ENCODE measurements around the gene CACNA2D2.

CACNA2D2 gene

DNA sequence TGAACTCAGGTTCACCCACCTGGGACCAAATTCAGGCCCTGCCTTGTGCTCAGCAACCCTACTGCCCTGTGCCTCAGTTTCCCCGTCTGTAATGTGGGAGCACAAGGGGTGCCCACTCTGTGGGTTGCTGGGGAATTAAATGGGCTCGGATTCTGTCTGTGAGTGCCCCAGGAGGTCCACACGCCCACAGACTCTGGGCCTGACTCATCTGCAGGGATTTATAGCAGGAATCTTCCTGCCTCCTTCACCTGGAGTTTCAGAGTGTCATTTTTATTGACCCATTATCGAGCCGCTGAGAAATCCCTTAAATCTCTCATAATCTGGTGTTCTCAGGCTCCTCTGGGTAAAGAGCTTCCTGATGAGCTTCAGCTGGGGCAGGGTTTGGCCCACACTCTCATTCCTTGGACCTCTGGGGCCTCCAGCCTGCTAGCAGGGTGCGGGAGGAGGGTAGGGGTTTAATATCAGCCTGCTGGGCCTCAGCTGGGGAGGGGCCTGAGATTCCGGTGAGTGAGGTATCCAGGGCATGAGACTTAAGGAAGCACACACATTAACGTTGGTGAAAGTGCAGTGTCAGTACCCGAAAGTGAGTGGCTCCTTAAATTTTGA, 47.7 kb upstream of the CACNA2D2 start:
- Histone ChIP-seq H3K9me2 (ENCODE audit: low read depth, low read length) (no peaks in the 10 kb centered on the region), H3K36me3 (ENCODE audit: insufficient read depth, low read length) (no peaks in the 10 kb centered on the region), H3K9me3 (ENCODE audit: low read length) (no peaks in the 10 kb centered on the region), H3K9ac (ENCODE audit: low read length) (no peak overlapping the region), H2AFZ (ENCODE audit: low read length) (no peak overlapping the region), H3K4me1 (ENCODE audit: insufficient read depth, low read length, severe bottlenecking) (no peaks in the 10 kb centered on the region), H3K27ac (ENCODE audit: low read depth, low read length, poor library complexity, severe bottlenecking) (no peak overlapping the region), H3F3A (ENCODE audit: insufficient read depth, low read length) (no peaks in the 10 kb centered on the region), H3K4me2 (ENCODE audit: low read length) (no peak overlapping the region), H3K79me2 (ENCODE audit: insufficient read depth, low read length) (no peaks in the 10 kb centered on the region), H4K20me1 (ENCODE audit: insufficient read depth, low read length) (no peaks in the 10 kb centered on the region), H3K4me3 (ENCODE audit: low read depth, low read length, poor library complexity, severe bottlenecking) (no peak overlapping the region), H3K27me3 (ENCODE audit: insufficient read depth, low read length) (peaks cover 4% of the 10 kb centered on the region; the same call in 1 of the 2 replicates)
- no peak for TF ChIP-seq EZH2 (IDR thresholded peaks at IDR 0.05; ENCODE audit: borderline replicate concordance, low read length)
- TF ChIP-seq, protein P1, sequence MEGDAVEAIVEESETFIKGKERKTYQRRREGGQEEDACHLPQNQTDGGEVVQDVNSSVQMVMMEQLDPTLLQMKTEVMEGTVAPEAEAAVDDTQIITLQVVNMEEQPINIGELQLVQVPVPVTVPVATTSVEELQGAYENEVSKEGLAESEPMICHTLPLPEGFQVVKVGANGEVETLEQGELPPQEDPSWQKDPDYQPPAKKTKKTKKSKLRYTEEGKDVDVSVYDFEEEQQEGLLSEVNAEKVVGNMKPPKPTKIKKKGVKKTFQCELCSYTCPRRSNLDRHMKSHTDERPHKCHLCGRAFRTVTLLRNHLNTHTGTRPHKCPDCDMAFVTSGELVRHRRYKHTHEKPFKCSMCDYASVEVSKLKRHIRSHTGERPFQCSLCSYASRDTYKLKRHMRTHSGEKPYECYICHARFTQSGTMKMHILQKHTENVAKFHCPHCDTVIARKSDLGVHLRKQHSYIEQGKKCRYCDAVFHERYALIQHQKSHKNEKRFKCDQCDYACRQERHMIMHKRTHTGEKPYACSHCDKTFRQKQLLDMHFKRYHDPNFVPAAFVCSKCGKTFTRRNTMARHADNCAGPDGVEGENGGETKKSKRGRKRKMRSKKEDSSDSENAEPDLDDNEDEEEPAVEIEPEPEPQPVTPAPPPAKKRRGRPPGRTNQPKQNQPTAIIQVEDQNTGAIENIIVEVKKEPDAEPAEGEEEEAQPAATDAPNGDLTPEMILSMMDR (IDR thresholded peaks at IDR 0.05; ENCODE audit: low read length) = no peak

DNA sequence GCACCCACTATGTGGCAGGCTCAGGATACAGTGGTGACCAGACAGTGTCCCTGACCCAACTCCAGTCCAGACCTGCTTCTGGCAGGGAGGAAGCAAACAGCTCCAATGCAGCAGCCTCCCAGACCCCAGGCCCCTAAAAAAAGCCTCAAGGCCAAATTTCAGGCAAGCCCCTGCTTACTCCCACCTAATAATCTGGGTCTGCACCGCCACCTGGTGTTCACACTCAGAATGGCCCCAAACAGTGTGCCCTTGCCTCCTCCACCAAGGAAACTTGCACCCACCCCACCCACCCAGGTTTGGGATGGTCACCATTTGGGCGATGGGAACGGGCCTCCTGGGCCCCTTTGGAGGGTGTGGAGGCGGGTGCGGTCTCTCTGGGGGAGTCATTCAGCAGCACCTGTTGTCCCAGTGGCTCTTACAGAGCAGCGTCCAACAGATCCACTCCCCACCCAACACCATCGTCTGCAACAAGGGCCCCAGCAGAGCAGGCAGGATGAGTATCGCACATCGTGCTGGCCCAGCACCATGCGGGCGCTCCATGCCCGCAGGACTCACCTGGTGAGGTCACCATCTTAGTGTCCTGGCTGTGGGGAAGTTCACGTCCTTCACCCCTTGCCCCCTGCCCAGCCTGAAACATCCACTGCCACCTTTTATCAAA, 46.8 kb upstream of the CACNA2D2 start:
- H3K9me2 ChIP-seq (ENCODE audit: low read depth, low read length) = no peaks in the 10 kb centered on the region
- no peaks in the 10 kb centered on the region for H3K9me3 ChIP-seq (ENCODE audit: low read length)
- no peaks in the 10 kb centered on the region for H4K20me1 ChIP-seq (ENCODE audit: insufficient read depth, low read length)
- H3K27me3 ChIP-seq (ENCODE audit: insufficient read depth, low read length) = peaks cover 4% of the 10 kb centered on the region; the same call in 1 of the 2 replicates
- no peak overlapping the region for H3K27ac ChIP-seq (ENCODE audit: low read depth, low read length, poor library complexity, severe bottlenecking)
- TF ChIP-seq, protein P1 (IDR thresholded peaks at IDR 0.05; ENCODE audit: low read length) = peak; percentile 52
- no peak for TF ChIP-seq EZH2 (IDR thresholded peaks at IDR 0.05; ENCODE audit: borderline replicate concordance, low read length)
- no peak overlapping the region for H3K4me3 ChIP-seq (ENCODE audit: low read depth, low read length, poor library complexity, severe bottlenecking)
- H3K9ac ChIP-seq (ENCODE audit: low read length) = no peak overlapping the region
- H3K4me2 ChIP-seq (ENCODE audit: low read length) = no peak overlapping the region
- no peaks in the 10 kb centered on the region for H3K4me1 ChIP-seq (ENCODE audit: insufficient read depth, low read length, severe bottlenecking)
- no peaks in the 10 kb centered on the region for H3K79me2 ChIP-seq (ENCODE audit: insufficient read depth, low read length)
- no peak overlapping the region for H2AFZ ChIP-seq (ENCODE audit: low read length)
- H3K36me3 ChIP-seq (ENCODE audit: insufficient read depth, low read length) = no peaks in the 10 kb centered on the region
- H3F3A ChIP-seq (ENCODE audit: insufficient read depth, low read length) = no peaks in the 10 kb centered on the region

DNA sequence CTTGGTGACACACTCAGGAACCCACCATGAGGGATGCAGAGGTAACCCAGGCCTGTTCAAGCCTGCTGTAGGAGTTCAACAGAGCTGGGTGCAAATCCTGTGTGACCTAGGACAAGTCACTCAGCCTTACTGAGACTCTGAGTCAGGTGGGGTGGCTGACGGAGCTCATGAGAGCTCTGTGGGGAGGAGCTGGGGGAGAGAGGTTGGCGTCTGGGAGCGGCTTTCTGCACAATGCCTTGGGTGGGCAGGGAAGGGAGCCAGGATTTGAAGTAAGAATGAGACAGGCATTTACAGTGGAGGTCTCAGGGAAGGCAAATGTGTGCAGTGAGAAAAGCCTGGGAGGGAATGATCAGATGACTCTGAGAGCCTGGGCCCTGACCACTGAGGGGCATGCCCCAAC, 45.8 kb upstream of the CACNA2D2 start:
- H3K9me2 ChIP-seq (ENCODE audit: low read depth, low read length) = no peaks in the 10 kb centered on the region
- no peaks in the 10 kb centered on the region for H4K20me1 ChIP-seq (ENCODE audit: insufficient read depth, low read length)
- no peaks in the 10 kb centered on the region for H3K4me1 ChIP-seq (ENCODE audit: insufficient read depth, low read length, severe bottlenecking)
- H3K4me2 ChIP-seq (ENCODE audit: low read length) = no peak overlapping the region
- H3K4me3 ChIP-seq (ENCODE audit: low read depth, low read length, poor library complexity, severe bottlenecking) = no peak overlapping the region
- no peaks in the 10 kb centered on the region for H3K79me2 ChIP-seq (ENCODE audit: insufficient read depth, low read length)
- H3K9ac ChIP-seq (ENCODE audit: low read length) = no peak overlapping the region
- TF ChIP-seq, protein P1 (IDR thresholded peaks at IDR 0.05; ENCODE audit: low read length) = no peak
- no peak for TF ChIP-seq EZH2 (IDR thresholded peaks at IDR 0.05; ENCODE audit: borderline replicate concordance, low read length)
- H3F3A ChIP-seq (ENCODE audit: insufficient read depth, low read length) = no peaks in the 10 kb centered on the region
- no peak overlapping the region for H3K27ac ChIP-seq (ENCODE audit: low read depth, low read length, poor library complexity, severe bottlenecking)
- H2AFZ ChIP-seq (ENCODE audit: low read length) = no peak overlapping the region
- H3K27me3 ChIP-seq (ENCODE audit: insufficient read depth, low read length) = peaks cover 4% of the 10 kb centered on the region; the same call in 1 of the 2 replicates
- H3K36me3 ChIP-seq (ENCODE audit: insufficient read depth, low read length) = no peaks in the 10 kb centered on the region
- no peaks in the 10 kb centered on the region for H3K9me3 ChIP-seq (ENCODE audit: low read length)

Data from OCI-LY1 (cell line).